ENCODE results near the gene MYO18A. TPM values are rescaled to one million over a fixed set of nuclear protein-coding genes. Genes with fewer than 3 reads are reported as not detected.

Gene MYO18A
- polyA plus RNA-seq, 10 donors, result 116 to 246 (median 206) TPM

DNA sequence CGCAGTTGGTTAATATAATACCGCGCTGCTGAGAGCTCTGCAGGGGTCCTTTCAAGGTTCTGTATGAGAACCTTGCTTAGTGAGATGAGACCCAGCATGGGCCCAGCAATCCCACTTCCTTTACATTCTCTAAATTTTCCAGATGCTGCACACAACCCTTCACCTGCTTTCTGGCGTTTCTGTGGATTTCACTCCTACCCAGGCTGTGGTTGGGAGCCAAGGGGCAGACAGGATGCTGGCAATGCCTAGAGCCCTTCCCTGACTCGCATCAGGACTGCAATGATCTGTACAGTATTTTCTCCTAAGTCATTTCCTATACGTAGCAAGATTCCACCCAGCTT is 147.4 kb downstream of the MYO18A start:
- DNase-seq, result no peak

DNA sequence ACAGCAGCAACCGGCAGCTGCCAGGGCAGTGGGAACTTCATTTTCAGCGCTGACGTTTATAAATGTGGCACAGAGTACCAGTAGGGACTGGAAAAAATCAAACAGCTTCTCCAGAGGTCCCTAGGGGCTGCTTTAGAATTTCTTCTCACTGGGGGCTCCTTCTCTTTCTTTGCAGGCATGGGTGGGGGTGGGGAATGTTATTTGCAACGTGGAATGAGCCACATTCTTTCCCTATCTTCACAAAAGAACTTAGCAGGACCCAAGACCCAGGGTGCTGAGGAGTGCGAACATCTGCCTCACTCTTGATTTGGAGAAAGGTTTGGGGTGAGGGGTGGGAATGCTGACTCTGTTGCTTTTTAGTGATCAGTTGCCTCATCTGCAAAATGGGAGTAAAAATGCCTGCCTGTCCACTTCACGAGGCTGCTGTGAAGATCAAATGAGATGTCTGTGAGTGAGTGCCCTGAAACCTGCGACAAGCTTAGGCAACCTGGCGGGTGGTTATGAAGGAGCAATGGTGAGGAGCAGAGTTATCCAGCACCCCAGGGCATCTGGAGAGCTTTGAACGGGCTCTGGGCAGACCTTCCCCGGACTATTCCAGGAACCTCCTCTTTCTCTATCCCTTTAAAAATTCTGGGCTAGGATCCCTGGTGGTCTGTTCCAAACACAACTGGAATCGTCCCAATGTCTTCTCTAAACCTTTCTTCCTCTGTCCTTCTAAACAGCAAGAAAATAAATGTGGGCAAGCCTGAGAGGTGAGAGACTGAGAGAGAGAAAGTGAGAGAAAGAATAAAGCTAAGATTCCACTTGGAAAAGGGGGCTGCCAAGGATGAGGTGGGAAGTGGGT is 148.0 kb downstream of the MYO18A start:
- DNase-seq, result no peak

DNA sequence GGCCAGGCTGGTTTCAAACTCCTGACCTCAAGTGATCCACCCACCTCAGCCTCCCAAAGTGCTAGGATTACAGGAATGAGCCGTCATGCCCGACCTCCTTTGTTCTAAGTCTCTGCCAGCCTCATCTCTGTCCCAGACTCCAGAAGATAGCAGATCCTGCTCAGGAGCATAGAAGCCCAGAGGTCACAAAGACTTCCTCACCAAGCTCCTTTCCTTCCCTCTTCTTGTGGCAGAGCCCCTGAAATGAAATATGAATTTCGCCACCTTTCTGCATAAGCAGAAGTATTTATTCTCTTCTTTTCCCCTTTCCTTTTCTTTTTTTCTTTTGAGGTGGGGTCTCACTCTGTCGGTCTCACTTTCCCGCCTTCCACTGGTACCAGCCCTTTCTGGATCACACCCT is 148.7 kb downstream of the MYO18A start:
- DNase-seq, result no peak

DNA sequence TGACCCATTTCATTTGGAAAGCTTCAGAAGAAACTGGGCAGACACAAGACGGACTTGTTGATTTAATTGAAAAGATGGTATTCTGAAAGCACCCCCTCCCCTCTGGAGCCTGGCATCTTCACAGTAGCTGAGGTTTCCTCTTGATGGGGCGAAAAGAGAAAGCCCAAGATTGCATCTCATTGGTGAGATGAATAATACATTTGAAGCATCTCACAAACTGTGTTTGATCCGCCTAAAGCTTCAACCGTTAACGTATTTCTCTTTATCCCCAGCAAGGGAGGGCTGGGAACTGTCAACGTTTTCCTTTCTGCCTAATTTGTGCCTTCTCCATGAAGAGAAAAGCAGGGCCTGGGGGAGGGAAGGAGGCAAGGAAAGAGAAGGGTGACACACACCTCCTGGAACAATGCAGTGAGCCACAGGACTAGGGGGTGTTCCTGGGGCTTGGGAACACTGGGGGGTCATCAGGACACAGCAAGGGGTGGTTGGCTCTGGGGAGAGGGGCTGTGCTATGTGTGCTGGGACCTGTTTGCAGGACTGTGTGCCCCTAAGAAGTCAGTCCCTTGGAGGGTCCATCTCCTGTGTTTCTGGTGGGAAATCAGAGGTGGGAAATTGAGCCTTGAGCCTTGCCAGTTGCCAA is 155.8 kb downstream of the MYO18A start:
- no peak for DNase-seq

DNA sequence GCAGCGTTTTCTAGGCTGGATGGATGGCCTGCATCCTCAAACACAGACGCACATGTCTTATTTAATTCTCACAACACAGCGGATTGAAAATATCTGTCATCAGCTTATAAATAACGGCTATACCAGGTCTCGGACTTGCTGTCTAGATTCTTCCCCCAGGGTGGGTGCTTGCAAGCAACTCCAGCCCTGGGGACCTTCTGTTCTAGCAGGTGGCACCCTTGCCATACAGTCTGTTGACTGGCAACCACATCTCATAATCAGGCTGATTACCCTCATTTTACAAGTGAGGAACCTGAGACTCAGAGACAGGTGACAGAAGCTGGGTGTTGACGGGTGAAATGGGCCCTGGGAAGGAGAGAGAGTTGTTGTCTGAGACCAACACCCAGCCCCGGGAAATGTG is 158.1 kb downstream of the MYO18A start:
- no peak for DNase-seq

DNA sequence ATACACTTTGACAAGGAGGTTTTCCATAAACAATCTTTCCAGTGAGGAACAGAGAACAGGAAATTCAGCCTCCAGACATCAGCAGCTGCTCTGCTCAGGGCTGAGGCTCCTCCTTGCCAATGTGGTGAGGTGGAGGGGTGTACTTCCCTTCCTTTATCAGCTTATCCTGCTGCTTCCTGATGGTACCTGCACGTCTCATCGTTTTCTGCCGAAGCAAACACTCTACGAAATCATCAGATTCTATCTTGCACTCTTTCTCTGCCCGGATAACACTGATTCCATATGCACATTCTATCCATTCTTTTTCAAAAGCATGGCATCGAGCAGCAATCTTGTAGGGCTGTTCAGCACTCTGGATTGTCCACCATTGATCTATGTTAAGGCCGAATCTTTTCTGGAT is 159.0 kb downstream of the MYO18A start:
- DNase-seq, result no peak

Other genes with a start within 250 kb of the MYO18A start
- 10 to 100 TPM; 22.0 to 37.9 (median 29.9) TPM for gene PHF12, start 228.9 kb downstream of the MYO18A start, polyA plus RNA-seq (ENCODE audit: insufficient read length in 10 of 10)
- gene SEZ6, start 174.4 kb downstream of the MYO18A start, polyA plus RNA-seq (ENCODE audit: insufficient read length in 10 of 10), result under 1 TPM; 0.07 to 0.66 (median 0.23) TPM
- gene PIPOX, start 137.3 kb downstream of the MYO18A start, polyA plus RNA-seq (ENCODE audit: insufficient read length in 10 of 10), result 1 to 10 TPM in 7 of 10 donors, under 1 TPM in 3; 0.65 to 2.0 (median 1.2) TPM
- gene CRYBA1, start 66.5 kb upstream of the MYO18A start, polyA plus RNA-seq (ENCODE audit: insufficient read length in 10 of 10), result not detected
- gene NUFIP2, start 113.8 kb upstream of the MYO18A start, polyA plus RNA-seq (ENCODE audit: insufficient read length in 10 of 10), result 10 to 100 TPM; 24.4 to 39.2 (median 29.6) TPM
- gene TAOK1, start 210.0 kb upstream of the MYO18A start, polyA plus RNA-seq (ENCODE audit: insufficient read length in 10 of 10), result 10 to 100 TPM; 30.3 to 39.0 (median 34.7) TPM

All from muscle of back (tissue), 11 donors.